EH (cell line): ENCODE data around the gene RUFY4.
A peak's percentile ranks its signal among the peaks of the same experiment; 100 is the strongest.
"Not testable (repeated sequence)": the region's sequence is repeated elsewhere in the genome, so short reads cannot be mapped to it uniquely, and the experiment has no call there.

Experiments used
- DNase-seq: peaks from one replicate; pipeline ENCODE4 v3.0.0-alpha.2; 2015; ENCODE audit warnings: low read depth

The RUFY4 gene

DNA sequence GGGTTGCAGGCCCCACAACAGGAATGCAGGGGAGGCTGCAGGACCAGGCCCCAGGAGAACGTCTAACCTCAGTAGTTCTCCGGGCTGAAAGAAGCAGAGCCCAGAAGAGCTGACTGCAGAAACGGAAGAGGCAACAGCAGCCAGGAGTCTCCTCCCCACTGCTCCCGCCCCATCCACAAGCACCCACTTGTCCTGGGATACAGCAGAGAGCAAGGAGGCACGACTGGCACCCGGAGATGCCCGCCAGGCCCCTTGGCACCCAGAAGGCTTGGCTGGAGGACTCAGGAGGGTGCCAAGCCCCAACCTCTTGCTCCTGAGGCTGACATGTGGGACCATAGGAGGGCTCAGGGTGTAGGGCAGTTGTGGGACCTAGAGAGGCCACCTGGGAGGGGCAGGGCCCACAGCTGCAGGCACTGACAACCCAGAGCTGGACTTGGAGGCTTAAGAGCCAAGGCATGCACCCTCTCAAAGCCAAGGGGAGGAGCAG lies 37.2 kb upstream of the RUFY4 start:
- DNase-seq, result no peak

DNA sequence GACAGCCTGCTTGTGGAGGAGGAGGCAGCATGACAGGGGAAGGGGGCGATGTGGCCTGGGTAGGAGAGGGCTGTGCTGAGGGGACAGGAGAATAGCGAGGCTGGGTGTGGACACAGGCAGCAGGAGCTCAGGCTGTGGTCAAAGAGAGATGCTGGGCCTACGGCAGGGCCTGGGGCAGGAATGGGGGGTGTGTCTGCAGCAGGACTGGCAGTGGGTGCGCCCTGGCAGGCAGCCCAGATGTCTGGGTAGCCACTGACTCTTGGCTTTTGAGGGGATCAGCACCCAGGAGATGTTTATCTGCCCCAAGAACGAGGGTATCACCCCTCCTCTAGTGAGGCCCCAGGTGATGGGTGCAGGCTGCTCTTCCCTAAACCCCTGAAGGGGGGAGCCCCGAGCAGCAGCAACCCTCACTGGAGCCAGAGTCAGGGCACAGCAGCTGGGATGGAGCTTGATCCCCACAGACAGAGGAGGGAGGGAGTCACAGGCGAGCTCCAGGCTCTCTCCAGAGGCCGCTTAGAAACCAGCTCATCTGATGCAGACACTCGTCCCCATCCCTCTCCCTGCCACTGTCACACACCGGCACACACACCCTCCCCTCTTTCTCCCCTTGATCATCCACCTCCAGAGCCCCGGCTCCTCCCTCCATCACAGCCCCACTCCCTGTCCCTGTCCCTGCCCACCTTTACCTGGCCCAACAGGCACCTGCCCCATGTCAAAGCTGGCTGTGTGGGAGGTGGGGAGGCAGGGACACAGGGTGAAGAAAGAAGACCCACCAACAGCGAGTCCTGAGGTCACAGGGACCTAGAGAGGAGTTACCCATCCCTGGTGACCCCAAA lies 36.5 kb upstream of the RUFY4 start:
- no peak for DNase-seq

DNA sequence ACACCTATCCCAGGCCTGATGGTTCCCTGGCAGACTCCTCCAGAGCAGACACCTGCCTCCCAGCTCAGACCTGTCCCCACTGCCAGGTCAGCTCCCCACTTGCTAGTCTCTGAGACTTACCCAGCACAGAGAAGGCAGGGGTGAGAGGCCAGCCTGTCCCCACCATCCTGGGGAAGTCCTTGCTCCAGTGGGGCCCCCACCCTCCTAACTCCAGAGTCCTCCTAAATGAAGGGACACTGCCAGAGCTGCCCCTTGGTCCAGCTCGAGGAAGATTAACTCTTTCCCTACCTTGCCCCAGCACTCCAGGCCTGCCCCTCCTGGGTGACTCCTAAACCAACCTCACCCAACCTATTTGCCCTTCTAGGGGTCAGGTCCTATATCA lies 35.9 kb upstream of the RUFY4 start:
- no peak for DNase-seq

DNA sequence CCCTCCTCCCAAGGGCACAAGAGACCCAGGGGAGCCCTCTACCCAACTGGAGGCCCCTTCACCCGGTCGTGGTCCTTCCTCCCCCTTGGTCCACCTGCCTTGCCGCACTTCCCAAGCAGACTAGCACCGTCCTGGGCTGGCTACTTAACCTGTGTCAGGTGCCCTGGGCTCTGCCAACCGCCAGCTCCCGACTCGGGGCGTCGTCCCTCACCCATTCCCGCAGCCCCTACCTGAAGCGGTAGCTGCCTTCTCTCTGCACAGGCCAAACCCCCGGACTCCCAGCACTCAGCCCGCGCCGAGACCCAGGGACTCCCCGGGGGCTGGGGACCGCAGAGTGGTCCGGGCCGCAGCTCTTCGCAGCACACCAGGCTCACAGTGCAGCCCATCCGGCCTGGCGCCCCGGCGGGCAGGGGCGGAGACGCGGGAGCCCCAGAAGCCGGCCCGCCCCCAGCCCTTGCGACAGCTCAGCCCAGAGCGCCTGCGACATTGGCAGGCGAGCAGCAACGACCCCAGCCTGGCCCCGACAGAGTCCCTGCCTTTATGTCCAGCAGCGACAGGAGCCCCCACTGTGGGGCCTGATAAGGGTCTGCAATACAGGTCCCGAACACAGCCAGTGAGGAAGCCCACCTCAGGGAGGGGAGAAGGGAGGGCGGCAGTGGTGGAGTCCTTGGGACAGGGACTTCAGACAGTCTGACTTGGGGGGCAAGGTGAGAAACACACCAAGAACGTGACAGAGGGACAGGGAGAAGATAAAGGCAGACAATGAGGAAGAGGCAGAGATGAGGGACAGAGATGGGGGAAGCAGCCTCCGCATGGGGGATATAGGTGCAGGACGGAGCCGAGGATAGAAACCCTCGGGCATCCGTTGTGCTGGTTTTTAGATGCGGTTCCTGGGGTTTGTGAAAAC lies 35.2 kb upstream of the RUFY4 start:
- DNase-seq, result no peak

DNA sequence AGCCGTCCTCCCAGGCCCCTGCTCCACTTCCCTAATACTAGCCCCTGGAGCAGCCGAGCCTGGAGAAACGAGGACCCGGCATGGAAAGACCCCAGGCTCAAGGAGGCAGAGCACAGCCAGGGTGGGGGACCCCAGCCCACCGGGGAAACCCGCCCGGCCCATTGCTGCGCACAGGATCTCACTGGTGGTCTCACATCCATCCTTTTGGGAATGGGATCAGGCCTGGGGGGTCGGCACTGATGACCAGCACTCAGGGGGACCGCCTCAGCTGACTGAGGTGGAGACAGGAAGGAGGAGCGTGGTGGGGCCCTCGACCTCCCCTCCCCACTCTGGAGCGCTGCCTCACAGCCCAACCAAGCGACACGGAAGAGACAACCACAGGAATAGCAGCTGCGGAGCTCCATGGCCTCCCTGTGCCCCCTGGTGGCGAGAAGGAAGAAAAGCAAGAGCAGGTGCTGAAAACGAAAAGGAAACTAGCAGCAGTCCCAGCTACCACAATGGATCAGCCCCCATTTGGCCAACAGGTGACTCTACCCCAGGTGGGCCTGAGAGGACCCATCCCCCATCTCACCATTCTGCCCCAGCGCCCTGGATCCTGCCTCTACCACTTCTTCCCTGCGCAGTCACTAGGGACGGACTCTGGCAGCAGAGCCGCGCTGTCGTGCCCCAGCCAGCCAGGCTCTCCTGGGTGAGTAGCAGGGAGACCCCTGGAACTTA lies 34.4 kb upstream of the RUFY4 start:
- DNase-seq, result peak; percentile 76

DNA sequence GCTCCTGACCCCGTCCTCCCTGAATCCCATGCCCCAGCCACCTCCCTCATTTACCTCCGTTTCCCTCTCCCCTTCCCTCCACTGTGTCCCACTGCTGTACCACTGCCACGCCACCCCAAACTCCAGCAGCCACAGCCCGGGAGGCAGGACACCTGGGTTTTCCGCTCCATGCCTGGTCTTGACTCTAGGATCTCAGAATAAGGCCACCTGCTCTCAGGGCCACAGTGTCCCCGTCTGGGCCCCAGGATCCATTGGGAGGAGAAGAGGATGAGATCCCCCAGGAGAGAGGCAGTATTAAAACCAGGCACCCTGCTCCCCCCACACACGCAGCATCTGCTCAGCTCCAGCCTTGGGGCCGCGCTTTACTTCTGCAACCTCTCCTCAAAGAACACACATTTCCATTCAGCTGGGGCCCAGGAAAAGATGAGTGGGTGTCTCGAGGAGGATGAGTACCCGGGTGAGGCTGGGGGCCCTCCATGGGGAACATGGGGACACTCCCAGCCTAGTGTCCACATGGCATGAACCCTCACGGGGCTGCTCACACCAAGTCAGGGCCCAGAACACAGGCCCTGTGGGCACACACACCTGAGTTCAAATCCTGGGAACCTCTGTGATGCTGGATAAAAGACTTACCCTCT lies 33.5 kb upstream of the RUFY4 start:
- DNase-seq, result no peak

DNA sequence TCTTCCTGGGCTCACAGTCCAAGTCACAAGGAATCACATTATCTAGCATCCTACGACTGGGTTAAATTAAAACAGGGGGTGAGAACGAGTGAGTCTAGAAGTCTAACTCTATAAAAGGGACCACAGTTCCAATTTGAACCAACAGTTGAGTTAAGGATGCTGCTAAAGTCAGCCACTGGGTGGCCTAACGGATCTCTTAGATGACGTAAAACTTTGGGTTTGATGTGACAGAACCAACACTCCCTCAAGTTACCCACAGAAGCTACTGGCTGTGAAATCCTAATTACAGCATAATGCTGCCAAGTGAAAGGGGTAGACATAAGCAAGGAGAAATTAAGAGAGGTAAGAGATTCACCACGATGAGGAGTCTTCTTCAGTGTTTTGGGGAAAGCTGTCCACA lies 32.7 kb upstream of the RUFY4 start:
- DNase-seq, result no peak

DNA sequence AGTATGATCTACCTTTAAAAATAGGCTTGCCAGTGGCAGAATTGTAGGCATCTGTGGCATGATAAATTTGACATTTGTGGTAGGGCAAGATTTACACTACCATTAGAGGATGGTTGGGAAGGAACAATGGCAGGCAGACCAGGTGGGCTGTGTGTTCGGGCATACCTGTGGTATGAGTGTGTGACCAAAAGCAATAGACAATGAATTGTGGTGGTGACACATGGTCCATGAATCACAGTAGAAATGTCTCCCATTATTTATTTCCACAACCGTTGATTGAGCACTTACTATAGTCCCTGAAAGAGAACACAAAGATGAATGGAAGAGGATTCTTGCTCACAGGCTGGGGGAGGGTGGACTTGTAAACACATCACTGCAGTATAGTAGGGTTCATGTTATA lies 29.9 kb upstream of the RUFY4 start:
- DNase-seq, result peak; percentile 32

DNA sequence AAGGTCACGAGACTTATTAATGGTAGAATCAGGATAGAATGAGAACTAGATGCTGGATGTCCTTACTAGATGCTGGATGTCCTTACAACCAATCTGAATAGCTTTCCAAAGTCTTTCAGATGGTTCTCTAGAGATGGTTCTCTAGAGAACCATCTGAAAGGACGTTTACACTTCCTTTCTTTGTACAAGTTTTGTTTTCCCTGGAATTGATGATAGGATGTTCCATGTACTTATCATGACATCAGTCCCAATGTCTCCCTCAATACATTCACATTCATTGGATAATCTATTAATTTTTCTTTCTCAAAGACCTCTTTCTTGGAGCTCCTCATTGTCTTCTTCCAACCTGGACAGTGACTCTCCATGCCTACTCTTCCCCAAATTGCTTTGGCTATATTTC lies 28.2 kb upstream of the RUFY4 start:
- no peak for DNase-seq

DNA sequence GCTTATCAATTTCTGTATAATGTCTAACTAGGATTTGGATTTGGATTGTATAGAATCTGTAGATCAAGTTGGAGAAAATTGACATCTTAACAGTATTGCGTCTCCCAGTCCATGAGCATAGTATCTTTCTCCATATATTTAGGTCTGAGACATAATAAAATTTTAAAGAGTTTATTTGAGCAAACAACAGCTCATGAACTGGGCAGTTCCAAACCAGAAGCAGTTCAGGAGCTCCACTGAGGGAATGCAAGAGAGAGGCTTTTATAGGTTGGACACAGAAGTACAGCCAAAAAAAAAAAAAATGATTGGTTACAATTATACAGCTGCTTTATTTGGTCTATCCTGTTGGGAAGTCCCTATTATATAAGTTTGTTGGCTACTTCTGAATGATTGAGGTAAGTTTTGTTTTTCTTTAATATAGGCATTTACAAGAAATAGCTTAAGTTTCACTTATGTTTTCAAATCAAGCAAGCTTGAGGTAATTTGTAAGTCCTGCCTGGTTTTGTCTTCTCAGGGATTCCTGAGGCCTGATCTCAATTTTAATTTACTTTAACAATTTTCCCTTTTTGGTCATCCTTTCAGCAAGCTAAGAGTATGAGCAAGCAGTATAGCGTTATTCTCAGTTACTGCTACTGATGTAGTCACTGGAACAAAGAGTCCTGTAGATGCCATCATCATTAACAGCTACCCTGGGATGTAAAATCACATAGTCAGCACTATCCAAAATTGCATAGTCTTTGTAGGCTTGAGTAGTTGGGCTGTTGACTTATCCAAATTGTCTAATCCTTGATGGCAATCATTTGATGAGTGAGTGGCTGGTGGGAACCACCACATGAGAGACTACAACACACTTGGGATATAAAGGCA lies 27.5 kb upstream of the RUFY4 start:
- DNase-seq, result no peak

DNA sequence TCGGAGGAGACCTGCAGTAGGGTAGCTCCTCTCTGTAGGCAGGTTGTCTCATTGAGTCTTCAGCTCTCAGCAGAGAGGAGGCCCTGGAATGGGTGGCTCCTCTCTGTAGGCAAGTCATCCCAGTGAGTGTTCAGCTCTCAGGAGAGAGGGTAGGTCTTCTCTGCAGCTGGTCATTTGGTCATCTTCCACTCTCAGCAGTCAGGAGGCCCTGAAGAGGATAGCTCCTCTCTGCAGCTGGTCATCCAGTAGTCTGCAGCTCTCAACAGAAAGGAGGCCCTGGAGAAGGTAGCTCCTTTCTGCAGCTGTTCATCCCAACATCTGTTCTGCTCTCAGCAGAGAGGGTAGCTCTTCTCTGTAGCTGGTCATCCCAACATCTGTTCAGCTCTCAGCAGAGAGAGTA lies 26.0 kb upstream of the RUFY4 start:
- DNase-seq, result no peak

DNA sequence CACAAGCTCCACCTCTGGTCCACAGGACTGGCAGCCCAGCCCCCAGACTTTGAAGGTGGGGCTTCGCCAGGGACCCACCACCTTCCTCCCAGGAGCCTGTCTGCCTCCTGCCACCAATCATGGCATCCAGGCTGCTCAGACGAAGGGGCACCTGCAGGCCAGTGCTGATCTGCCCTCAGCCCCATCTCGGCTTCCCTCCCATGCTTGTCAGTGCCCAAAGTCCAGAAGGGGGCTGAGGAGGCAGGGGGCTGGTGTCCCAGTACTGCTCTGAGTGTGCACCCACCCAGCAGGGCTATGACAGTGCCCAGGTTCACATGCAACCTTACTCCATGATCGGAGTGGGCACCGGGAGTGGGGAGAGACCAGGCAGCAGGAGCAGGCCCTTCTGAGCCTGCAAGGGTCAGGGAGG lies 25.3 kb upstream of the RUFY4 start:
- DNase-seq, result no peak

DNA sequence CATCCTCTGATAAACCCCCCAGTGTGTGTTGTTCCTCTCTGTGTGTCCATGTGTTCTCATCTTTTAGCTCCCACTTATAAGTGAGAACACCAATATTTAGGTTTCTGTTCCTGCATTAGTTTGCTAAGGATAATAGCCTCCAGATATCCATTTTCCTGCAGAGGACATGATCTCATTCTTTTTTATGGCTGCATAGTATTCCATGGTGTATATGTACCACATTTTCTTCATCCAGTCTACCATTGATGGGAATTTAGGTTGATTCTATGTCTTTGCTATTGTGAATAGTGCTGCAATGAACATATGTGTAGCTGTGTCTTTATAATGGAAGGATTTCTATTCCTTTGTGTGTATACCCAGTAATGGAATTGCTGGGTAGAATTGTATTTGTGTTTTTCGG lies 24.5 kb upstream of the RUFY4 start:
- not testable (repeated sequence) for DNase-seq

DNA sequence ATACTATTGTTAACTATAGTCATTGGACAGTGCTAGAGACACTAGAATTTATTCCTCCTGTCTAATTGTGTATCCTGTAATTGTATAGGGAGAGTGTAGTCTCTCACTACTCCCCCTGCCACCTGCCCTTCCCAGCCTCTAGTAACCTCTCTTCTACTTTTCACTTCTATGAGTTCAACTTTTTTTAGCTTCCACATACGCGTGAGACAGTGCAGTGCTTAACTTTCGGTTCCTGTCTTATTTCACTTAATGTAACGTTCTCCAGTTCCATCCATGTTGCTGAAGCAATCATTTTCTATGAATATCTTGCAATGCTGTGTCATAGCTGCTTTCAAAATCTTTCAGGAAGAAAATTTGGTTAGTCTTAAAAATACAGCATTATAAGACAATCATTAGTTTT lies 22.8 kb upstream of the RUFY4 start:
- no peak for DNase-seq

DNA sequence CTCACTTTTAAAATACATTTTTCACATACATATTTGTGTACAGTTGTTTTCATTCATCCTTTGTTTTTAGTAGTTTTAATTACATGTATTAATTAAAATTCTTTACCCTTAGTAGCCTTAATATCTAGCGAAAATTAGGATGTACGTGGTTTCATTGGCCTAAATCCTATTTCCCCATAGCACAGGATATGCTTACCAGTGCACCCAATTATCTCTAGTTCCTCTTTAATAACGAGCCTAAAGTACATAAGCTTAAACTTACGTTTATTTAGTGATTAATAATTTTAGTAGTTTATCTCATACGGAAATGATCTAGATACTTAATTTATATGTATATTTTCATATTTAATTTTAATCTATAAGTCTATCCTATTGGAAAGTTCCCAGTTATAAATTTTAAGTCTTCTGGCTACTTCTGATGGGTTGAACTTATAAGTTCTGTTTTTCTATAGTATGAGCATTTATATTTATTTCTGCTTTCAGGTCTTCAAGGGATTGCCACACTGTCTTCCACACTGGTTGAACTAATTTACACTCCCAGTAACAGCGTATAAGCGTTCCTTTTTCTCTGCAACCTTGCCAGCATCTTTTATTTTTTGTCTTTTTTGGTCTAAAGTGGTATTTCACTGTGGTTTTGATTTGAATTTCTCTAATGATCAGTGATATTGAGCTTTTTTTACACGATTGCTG lies 21.4 kb upstream of the RUFY4 start:
- DNase-seq, result no peak

DNA sequence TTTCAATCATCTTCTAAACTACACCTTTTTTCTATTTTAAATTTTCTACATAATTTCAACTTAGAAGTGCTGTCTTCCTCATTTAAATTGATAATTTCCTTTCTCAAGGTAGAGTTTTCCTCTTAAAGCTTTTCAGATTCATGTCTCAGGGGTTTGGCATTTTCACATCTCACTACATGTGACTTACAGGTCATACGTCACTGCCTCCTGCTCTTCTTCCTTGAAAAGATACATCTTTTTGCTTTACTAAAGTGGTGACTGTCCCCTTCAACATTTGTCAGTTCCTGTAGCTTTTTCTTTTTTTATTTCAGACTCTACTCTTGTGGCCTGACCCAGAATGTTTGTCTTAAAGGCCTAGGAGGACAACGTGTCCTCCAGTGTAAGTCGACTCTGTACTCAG lies 17.1 kb upstream of the RUFY4 start:
- DNase-seq, result peak; percentile 15

DNA sequence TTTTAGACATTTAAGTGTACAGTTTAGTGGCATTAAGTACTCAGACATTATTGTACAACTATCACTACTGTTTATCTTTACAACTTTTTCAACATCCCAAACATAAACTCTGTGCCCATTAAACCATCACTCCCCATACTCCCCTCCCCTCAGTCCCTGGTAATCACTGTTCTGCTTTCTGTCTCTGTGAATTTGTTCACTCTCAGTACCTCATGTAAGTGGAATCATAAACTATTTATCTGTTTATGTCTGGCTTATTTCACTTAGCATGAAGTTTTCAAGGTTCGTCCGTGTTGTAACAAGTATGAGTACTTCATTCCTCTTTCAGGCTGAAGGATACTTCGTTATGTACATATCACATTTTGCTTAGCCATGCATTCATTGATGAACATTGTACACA lies 9.8 kb upstream of the RUFY4 start:
- DNase-seq, result no peak

DNA sequence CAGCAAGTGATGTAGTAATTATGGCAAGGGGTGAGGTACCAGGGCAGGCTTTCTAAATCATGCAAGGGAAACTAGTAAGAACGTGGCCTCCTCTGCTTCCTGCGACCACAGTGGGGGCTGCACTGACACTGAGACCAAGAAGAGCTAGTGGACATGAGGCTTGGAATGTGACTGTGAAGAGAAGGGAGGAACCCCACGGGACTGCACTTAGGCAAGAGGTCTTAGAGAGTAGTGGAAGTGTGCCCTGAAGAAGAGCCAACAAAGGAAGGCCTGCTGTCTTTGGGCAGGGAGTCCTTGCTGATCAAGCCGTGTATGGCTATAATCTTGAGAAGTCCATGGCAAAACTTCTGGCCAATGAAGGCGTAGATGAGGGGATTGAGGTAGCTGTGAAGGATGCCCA lies 8.9 kb upstream of the RUFY4 start:
- DNase-seq, result no peak

DNA sequence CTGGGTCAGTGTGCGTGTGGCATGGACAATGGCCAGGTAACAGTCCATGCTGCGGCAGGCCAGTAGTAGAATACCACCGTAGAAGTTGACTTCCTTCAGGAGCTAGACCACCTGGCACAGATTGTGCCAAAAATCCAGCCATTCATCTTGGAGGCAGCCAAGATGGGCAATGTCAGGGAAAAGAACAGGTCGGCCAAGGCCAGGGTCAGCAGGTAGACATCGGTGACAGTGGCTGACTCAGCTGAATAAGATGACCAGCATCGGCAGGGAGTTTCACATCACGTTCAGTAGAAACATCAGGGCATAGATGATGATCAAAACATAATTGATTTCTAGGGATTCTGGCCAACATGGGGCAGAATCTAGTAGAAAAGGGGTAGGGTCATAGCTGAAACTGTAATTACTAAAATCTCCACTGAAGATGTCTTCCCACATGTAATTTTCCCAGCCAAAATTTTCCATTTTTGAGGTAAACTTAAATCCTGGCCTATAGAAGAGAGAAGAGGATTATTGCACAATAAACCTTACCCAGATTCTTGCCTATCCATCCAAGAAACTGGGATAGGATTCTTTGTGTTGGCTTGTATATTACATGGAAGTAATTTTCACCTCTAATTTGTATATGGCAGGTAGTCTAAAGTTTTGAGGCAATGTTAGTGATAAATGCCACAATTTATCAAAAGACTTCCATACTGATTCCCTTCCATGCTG lies 7.9 kb upstream of the RUFY4 start:
- DNase-seq, result no peak

DNA sequence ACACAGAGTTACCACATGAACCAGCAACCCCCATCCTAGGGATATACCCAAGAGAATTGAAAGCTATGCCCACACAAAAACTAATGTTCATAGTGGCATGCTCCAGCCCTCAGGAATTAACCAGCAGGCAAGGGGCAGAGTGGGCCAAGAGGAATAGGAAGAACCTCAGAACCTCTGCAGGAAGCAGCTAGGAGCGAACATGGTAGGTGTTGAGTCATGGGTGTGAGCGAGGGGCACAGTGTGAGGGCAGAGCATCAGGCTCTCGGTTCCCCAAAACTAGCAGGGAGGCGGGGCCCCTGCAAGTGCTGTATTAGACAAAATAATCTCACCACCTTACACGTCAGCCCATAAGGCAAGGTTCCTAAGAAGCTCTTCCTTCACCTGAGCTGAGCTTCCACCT lies 5.6 kb upstream of the RUFY4 start:
- no peak for DNase-seq
